GM12878 (cell line): ENCODE measurements around the gene PCNX1. TPM values are rescaled to one million over a fixed set of nuclear protein-coding genes. Genes with fewer than 3 reads are reported as not detected.

ENCODE experiments used
- ATAC-seq: fragments of 200-7000 bp; cut with Tn5 transposase; 3 replicates; pipeline ENCODE4 v1.9.1; 2020; ENCODE audit warnings: mild to moderate bottlenecking, moderate library complexity
- BruUV-seq: library from RNA; stranded (reverse); fragments of 400-500 nt; replicated peaks from 2 replicates; lab custom pipeline; 2021; lab: Mats Ljungman, UMichigan
- CTCF ChIA-PET: fragments of 300-600 bp; sonication (Branson Sonifier 250); formaldehyde crosslinking; extraction: SDS; loops from one replicate; lab custom pipeline; 2021; ENCODE audit warnings: inconsistent platforms; lab: Yijun Ruan, JAX
- POLR2A ChIA-PET: fragments of 350-600 bp; formaldehyde crosslinking; extraction: SDS; loops from one replicate; lab custom pipeline; 2021; ENCODE audit warnings: inconsistent platforms; lab: Charles Lee
- RAD21 ChIA-PET: fragments of 300-600 bp; sonication (Branson Sonifier 250); formaldehyde crosslinking; loops from one replicate; lab custom pipeline; 2023; ENCODE audit warnings: antibody characterized with exemption; ENCODE audit not compliant: unreplicated experiment; lab: Charles Lee
- SMC1A ChIA-PET: fragments of 300-600 bp; sonication (Branson Sonifier 250); formaldehyde crosslinking; loops from one replicate; lab custom pipeline; 2023; ENCODE audit not compliant: unreplicated experiment, uncharacterized antibody; lab: Charles Lee
- DNase-seq: peaks from one replicate; pipeline ENCODE4 v3.0.0-alpha.2; 2011; ENCODE audit warnings: low read depth, low spot score
- FAIRE-seq: peaks from 3 replicates; lab custom pipeline; 2011; peaks lifted over from hg19 to GRCh38; lab: Jason Lieb, UNC
- H2AFZ ChIP-seq: 2 replicates; pipeline ENCODE4 v1.6.0; 2011; ENCODE audit warnings: low read depth, low read length, control low read depth; ENCODE audit not compliant: control insufficient read depth
- H3K27ac ChIP-seq: 2 replicates; pipeline ENCODE4 v1.5.1; 2011; ENCODE audit warnings: control low read depth; ENCODE audit not compliant: control insufficient read depth, insufficient read depth
- H3K27me3 ChIP-seq, 2 experiments: replicated peaks in 1 of 2; 2 replicates each; pipeline versions ENCODE4 v1.6.0 to v1.6.1; 2011; ENCODE audit warnings: low read length in 1 of 2; ENCODE audit not compliant: control insufficient read depth in 2 of 2, insufficient read depth in 2 of 2
- H3K36me3 ChIP-seq, 2 experiments: 2 replicates each; pipeline ENCODE4 v1.5.1; 2011; ENCODE audit warnings: low read length in 1 of 2; ENCODE audit not compliant: control insufficient read depth in 2 of 2, insufficient read depth in 2 of 2
- H3K4me1 ChIP-seq: 2 replicates; pipeline ENCODE4 v1.6.1; 2011; ENCODE audit warnings: mild to moderate bottlenecking, low read length, moderate library complexity, mixed read lengths; ENCODE audit not compliant: control insufficient read depth, insufficient read depth
- H3K4me2 ChIP-seq: 2 replicates; pipeline ENCODE4 v1.6.0; 2011; ENCODE audit warnings: control low read depth; ENCODE audit not compliant: control insufficient read depth, insufficient read depth
- H3K4me3 ChIP-seq: fragments of 200-600 bp; sonication (generic); 2 replicates; pipeline ENCODE4 v1.5.1; 2016
- H3K79me2 ChIP-seq: 2 replicates; pipeline ENCODE4 v1.6.0; 2011; ENCODE audit warnings: low read length; ENCODE audit not compliant: control insufficient read depth, insufficient read depth
- H3K9ac ChIP-seq: 2 replicates; pipeline ENCODE4 v1.8.0; 2011; ENCODE audit warnings: low read length, control low read depth, mixed read lengths; ENCODE audit not compliant: control insufficient read depth, insufficient read depth
- H3K9me3 ChIP-seq: replicated peaks from 3 replicates; pipeline ENCODE4 v1.5.1; 2011; ENCODE audit warnings: mild to moderate bottlenecking, low read length; ENCODE audit not compliant: control insufficient read depth, insufficient read depth
- H4K20me1 ChIP-seq: 2 replicates; pipeline ENCODE4 v1.6.0; 2011; ENCODE audit not compliant: control insufficient read depth, insufficient read depth
- ATF7 ChIP-seq: fragments of 450-650 bp; IDR thresholded peaks from 2 replicates; pipeline ENCODE4 v1.6.1; 2016; ENCODE audit warnings: low read depth, mild to moderate bottlenecking
- CREB1 ChIP-seq: IDR thresholded peaks from 2 replicates; pipeline ENCODE4 v1.6.1; 2012; ENCODE audit warnings: low read depth, mild to moderate bottlenecking, inconsistent platforms
- DPF2 ChIP-seq: fragments of 450-650 bp; IDR thresholded peaks from 2 replicates; pipeline ENCODE4 v1.6.1; 2017; ENCODE audit warnings: mild to moderate bottlenecking
- E2F4 ChIP-seq: IDR thresholded peaks from 2 replicates; pipeline ENCODE4 v1.6.1; 2012; ENCODE audit warnings: low read depth, low read length, improper control_type of control experiment
- KLF5 ChIP-seq: fragments of 450-650 bp; IDR thresholded peaks from 2 replicates; pipeline ENCODE4 v1.6.1; 2014; ENCODE audit warnings: mild to moderate bottlenecking; ENCODE audit not compliant: partially characterized antibody
- MTA3 ChIP-seq: IDR thresholded peaks from 2 replicates; pipeline ENCODE4 v1.6.1; 2012; ENCODE audit warnings: low read length, inconsistent platforms, borderline replicate concordance
- MXI1 ChIP-seq: fragments of 150-350 bp; IDR thresholded peaks from 2 replicates; pipeline ENCODE4 v1.6.1; 2011; ENCODE audit warnings: low read depth, mild to moderate bottlenecking, inconsistent platforms, low read length, improper control_type of control experiment
- RAD21 ChIP-seq: IDR thresholded peaks from 2 replicates; pipeline ENCODE4 v1.6.1; 2011; ENCODE audit warnings: mild to moderate bottlenecking, low read depth, low read length, moderate library complexity; ENCODE audit not compliant: insufficient read depth
- SPI1 ChIP-seq: IDR thresholded peaks from 2 replicates; pipeline ENCODE4 v1.6.1; 2011; ENCODE audit warnings: low read depth, mild to moderate bottlenecking, low read length, moderate library complexity, borderline replicate concordance; ENCODE audit not compliant: insufficient read depth
- SREBF1 ChIP-seq: IDR thresholded peaks from 2 replicates; pipeline ENCODE4 v1.6.1; 2012; ENCODE audit warnings: mild to moderate bottlenecking, low read length
- ZBED1 ChIP-seq: IDR thresholded peaks from 2 replicates; pipeline ENCODE4 v1.6.1; 2016; ENCODE audit warnings: borderline replicate concordance
- ZNF274 ChIP-seq: IDR thresholded peaks from one replicate; pipeline ENCODE4 v1.8.0; 2011; ENCODE audit not compliant: insufficient read length, insufficient read depth
- WGBS: methylation state at CpG from one replicate; pipeline ENCODE4 v1.1.6; 2016; ENCODE audit warnings: low lambda C conversion rate; ENCODE audit not compliant: insufficient replicate concordance, insufficient coverage; ENCODE audit errors: missing lambda C conversion rate; 5-methylcytosine and 5-hydroxymethylcytosine counted together
- in situ Hi-C: fragments of 300-500 bp; cut with MboI; formaldehyde crosslinking; loops from 9 replicates; pipeline ENCODE4 v1.14.3; 2018; ENCODE audit warnings: mixed read lengths
- intact Hi-C: fragments of 100-400 bp; cut with micrococcal nuclease; formaldehyde crosslinking; loops from one replicate; pipeline ENCODE4 v1.14.2; 2022; ENCODE audit not compliant: unreplicated experiment
- polyA plus RNA-seq, 11 experiments: library from polyadenylated mRNA; depleted of rRNA in 4 of 11; unstranded in 6 of 11; stranded (reverse) in 5 of 11; fragments of >200 nt; fragmentation: Nextera tagmentation in 4 of 11; fragmentation: Illumina TruSeq in 1 of 11; extraction: Ambion mirVana in 4 of 11; extraction: Trizol in 1 of 11; gene quantifications; 1 replicate in 1 of 11; 2 replicates in 10 of 11; pipeline versions ENCODE4 v1.2.1 to v1.2.3, GENCODE V29; 2011 to 2016; ENCODE audit warnings: inconsistent platforms in 2 of 11, missing spikeins in 2 of 11, low read depth in 1 of 11
- total RNA-seq, 4 experiments: library from RNA; depleted of rRNA in 3 of 4; stranded (reverse); fragments of >200 nt in 3 of 4; fragmentation: Illumina TruSeq in 1 of 4; extraction: Trizol in 1 of 4; gene quantifications; 2 replicates each; pipeline versions ENCODE4 v1.2.1 to v1.2.3, GENCODE V29; 2013 to 2021
- TF ChIP-seq, protein P1 (sequence below): fragments of 450-650 bp; formaldehyde crosslinking; IDR thresholded peaks from 2 replicates; pipeline ENCODE4 v1.5.0; 2022; ENCODE audit warnings: mild to moderate bottlenecking, missing genetic modification characterization

Gene PCNX1
- total and polyA plus RNA-seq, 10 of the 15 experiments (the other 5 are each of a cell fraction or from before 2014, with no cell fraction given): 4.6 to 53.9 (median 20.5) TPM

- TF ChIP-seq CREB1: no peak
- TF ChIP-seq ZNF274: no peak
- TF ChIP-seq DPF2: no peak
These were observed 79.8 kb downstream of the PCNX1 start (continued) for GRCh38 chr14:70987041-70987440.

- H3K27ac ChIP-seq: no peak overlapping the region
- in situ Hi-C loops (no loop called here), intact Hi-C loops (no loop called here)
- no peak overlapping the region for H3K4me3 ChIP-seq
- no peak overlapping the region for H3K9ac ChIP-seq
- no peak for ATAC-seq
- ChIA-PET RAD21 (interaction anchor here (0.6 kb wide), 1 partner anchor 170 kb away, joined by 3 read pairs; no protein-coding TSS in a partner anchor), POLR2A (interaction anchor here (0.5 kb wide), 1 partner anchor 165 kb away, joined by 3 read pairs; no protein-coding TSS in a partner anchor), SMC1A (no interaction called here)
- H3K79me2 ChIP-seq: no peaks in the 10 kb centered on the region
- DNase-seq: no peak
- H4K20me1 ChIP-seq: no peaks in the 10 kb centered on the region
- no peaks in the 10 kb centered on the region for H3K27me3 ChIP-seq
- 98% methylated on average over 10 of the region's 10 CpGs for WGBS
- H3K9me3 ChIP-seq: no peaks in the 10 kb centered on the region
- no peak overlapping the region for H2AFZ ChIP-seq
- H3K4me1 ChIP-seq: no peaks in the 10 kb centered on the region
- H3K36me3 ChIP-seq: peaks cover 0 to 2% of the 10 kb centered on the region in 2 experiments; a peak in 2 of 4 replicates
- no TSS peak for BruUV-seq
- FAIRE-seq: peak; percentile 31
- no peak overlapping the region for H3K4me2 ChIP-seq
- TF ChIP-seq ZNF274 (no peak), RAD21 (no peak), MTA3 (no peak), MXI1 (no peak)
- TF ChIP-seq, all 136 proteins: peak for 0
- CTCF ChIA-PET: interaction anchor here (1.3 kb wide), 1 partner anchor 16 kb away, joined by 3 read pairs; no protein-coding TSS in a partner anchor
These were observed 81.2 kb downstream of the PCNX1 start for GRCh38 chr14:70988452-70988851.

- H3K9me3 ChIP-seq: no peaks in the 10 kb centered on the region
- POLR2A ChIA-PET: no interaction called here
- no peak for DNase-seq
- in situ Hi-C loops: no loop called here
- H3K4me1 ChIP-seq: no peaks in the 10 kb centered on the region
- no TSS peak for BruUV-seq
- no peak overlapping the region for H3K9ac ChIP-seq
- no peak for ATAC-seq
- no peak overlapping the region for H3K4me3 ChIP-seq
- CTCF ChIA-PET: interaction anchor here (0.6 kb wide), 1 partner anchor 40 kb away, joined by 3 read pairs; no protein-coding TSS in a partner anchor
- no peaks in the 10 kb centered on the region for H3K79me2 ChIP-seq
- no peak overlapping the region for H2AFZ ChIP-seq
- FAIRE-seq: no peak
- intact Hi-C loops: no loop called here
- H4K20me1 ChIP-seq: no peaks in the 10 kb centered on the region
- H3K27ac ChIP-seq: no peak overlapping the region
- no peak overlapping the region for H3K4me2 ChIP-seq
- SMC1A ChIA-PET: no interaction called here
- peaks cover 2% of the 10 kb centered on the region in 2 experiments; a peak in 2 of 4 replicates for H3K36me3 ChIP-seq
- no peaks in the 10 kb centered on the region for H3K27me3 ChIP-seq
- RAD21 ChIA-PET: no interaction called here
- TF ChIP-seq SREBF1: no peak
- no peak for TF ChIP-seq ZBED1
- TF ChIP-seq E2F4: no peak
- TF ChIP-seq SPI1: no peak
- TF ChIP-seq, protein P1, sequence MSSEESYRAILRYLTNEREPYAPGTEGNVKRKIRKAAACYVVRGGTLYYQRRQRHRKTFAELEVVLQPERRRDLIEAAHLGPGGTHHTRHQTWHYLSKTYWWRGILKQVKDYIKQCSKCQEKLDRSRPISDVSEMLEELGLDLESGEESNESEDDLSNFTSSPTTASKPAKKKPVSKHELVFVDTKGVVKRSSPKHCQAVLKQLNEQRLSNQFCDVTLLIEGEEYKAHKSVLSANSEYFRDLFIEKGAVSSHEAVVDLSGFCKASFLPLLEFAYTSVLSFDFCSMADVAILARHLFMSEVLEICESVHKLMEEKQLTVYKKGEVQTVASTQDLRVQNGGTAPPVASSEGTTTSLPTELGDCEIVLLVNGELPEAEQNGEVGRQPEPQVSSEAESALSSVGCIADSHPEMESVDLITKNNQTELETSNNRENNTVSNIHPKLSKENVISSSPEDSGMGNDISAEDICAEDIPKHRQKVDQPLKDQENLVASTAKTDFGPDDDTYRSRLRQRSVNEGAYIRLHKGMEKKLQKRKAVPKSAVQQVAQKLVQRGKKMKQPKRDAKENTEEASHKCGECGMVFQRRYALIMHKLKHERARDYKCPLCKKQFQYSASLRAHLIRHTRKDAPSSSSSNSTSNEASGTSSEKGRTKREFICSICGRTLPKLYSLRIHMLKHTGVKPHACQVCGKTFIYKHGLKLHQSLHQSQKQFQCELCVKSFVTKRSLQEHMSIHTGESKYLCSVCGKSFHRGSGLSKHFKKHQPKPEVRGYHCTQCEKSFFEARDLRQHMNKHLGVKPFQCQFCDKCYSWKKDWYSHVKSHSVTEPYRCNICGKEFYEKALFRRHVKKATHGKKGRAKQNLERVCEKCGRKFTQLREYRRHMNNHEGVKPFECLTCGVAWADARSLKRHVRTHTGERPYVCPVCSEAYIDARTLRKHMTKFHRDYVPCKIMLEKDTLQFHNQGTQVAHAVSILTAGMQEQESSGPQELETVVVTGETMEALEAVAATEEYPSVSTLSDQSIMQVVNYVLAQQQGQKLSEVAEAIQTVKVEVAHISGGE (CRISPR knock-in tag): no peak
- no peak for TF ChIP-seq ATF7
- TF ChIP-seq KLF5: no peak
These were observed 86.7 kb downstream of the PCNX1 start for GRCh38 chr14:70993931-70994330.
